HG03442 (cell line): ENCODE results near the gene FAM13A.

ENCODE experiments used
- ATAC-seq: cut with Tn5 transposase; IDR thresholded peaks from one replicate; pipeline ENCODE4 v1.9.1; 2021; ENCODE audit warnings: mild to moderate bottlenecking, moderate library complexity; ENCODE audit not compliant: unreplicated experiment

Gene FAM13A

GRCh38 chr4:88792821-88793220, 264.2 kb downstream of the FAM13A start:
- no peak for ATAC-seq

GRCh38 chr4:88792268-88792781, 264.7 kb downstream of the FAM13A start:
- ATAC-seq, result peak; percentile 88

GRCh38 chr4:88791274-88791673, 265.7 kb downstream of the FAM13A start:
- ATAC-seq, result no peak

- ATAC-seq, result no peak
Measured at GRCh38 chr4:88788895-88789294, 268.1 kb downstream of the FAM13A start.

- ATAC-seq, result no peak
Measured at GRCh38 chr4:88788424-88788823, 268.6 kb downstream of the FAM13A start.

GRCh38 chr4:88786011-88786410, 271.0 kb downstream of the FAM13A start:
- ATAC-seq, result no peak

GRCh38 chr4:88780389-88780788, 276.6 kb downstream of the FAM13A start:
- ATAC-seq, result no peak

GRCh38 chr4:88779431-88779830, 277.6 kb downstream of the FAM13A start:
- no peak for ATAC-seq

- peak; percentile 67 for ATAC-seq
Measured at GRCh38 chr4:88775529-88775928, 281.5 kb downstream of the FAM13A start.

- ATAC-seq, result no peak
Measured at GRCh38 chr4:88775026-88775425, 282.0 kb downstream of the FAM13A start.

- no peak for ATAC-seq
Measured at GRCh38 chr4:88771883-88772450, 285.0 kb downstream of the FAM13A start.

GRCh38 chr4:88765729-88766128, 291.3 kb downstream of the FAM13A start:
- ATAC-seq, result no peak

- no peak for ATAC-seq
Measured at GRCh38 chr4:88763075-88763474, 293.9 kb downstream of the FAM13A start.

- no peak for ATAC-seq
Measured at GRCh38 chr4:88761861-88762523, 295.0 kb downstream of the FAM13A start.

- ATAC-seq, result no peak
Measured at GRCh38 chr4:88761342-88761741, 295.6 kb downstream of the FAM13A start.

GRCh38 chr4:88759895-88760290, 297.1 kb downstream of the FAM13A start:
- no peak for ATAC-seq

GRCh38 chr4:88759039-88759894, 297.7 kb downstream of the FAM13A start:
- no peak for ATAC-seq

GRCh38 chr4:88758264-88758663, 298.7 kb downstream of the FAM13A start:
- ATAC-seq, result no peak

- no peak for ATAC-seq
Measured at GRCh38 chr4:88757776-88758175, 299.2 kb downstream of the FAM13A start.

GRCh38 chr4:88757067-88757466, 299.9 kb downstream of the FAM13A start:
- no peak for ATAC-seq

GRCh38 chr4:88756149-88756548, 300.8 kb downstream of the FAM13A start:
- ATAC-seq, result no peak

GRCh38 chr4:88755454-88755853, 301.5 kb downstream of the FAM13A start:
- ATAC-seq, result no peak
